NCI-H226 (cell line): Measurements from ENCODE around the gene OR56B1.

Experiments used
- DNase-seq: peaks from one replicate; pipeline ENCODE4 v3.0.0-alpha.2; 2015

The OR56B1 gene

DNA sequence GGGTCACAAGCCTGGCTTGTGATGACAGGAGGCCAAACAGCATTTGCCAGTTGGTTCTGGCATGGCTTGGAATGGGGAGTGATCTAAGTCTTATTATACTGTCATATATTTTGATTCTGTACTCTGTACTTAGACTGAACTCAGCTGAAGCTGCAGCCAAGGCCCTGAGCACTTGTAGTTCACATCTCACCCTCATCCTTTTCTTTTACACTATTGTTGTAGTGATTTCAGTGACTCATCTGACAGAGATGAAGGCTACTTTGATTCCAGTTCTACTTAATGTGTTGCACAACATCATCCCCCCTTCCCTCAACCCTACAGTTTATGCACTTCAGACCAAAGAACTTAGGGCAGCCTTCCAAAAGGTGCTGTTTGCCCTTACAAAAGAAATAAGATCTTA is 843 bp downstream of the OR56B1 start:
- peak; percentile 90 for DNase-seq

DNA sequence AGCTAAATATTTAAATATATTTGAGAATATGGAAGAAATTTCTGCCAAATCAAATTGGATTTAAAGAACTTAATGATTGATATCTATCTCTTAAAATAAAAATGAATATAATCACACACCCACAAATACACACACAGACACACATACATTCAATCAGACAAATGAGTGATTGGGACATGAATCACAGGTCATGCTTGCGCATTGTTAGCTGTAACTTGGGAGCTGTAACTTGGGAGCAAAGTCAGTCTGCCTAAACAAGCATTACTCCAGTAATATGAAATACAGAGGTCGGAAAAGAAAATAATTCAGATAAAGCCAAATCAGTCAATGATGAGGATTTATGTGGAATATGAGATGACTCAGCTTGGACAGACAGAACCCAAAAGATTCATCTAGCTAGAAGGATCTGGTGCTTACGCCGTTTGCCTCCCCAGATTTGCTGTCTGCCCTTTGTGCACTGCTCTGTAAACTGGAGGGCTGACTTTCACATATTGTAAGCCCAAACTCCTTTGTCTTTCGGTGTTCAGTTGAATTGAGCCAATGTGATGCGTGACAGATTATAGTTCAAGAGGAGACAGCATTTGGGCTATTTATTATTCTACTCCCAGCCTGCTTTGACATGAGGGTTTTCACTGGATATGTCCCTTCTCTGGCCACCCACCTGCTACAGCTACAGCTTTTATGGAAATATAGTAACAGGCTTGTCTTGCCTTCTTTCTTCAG is 1.6 kb downstream of the OR56B1 start:
- DNase-seq: peak; percentile 55

DNA sequence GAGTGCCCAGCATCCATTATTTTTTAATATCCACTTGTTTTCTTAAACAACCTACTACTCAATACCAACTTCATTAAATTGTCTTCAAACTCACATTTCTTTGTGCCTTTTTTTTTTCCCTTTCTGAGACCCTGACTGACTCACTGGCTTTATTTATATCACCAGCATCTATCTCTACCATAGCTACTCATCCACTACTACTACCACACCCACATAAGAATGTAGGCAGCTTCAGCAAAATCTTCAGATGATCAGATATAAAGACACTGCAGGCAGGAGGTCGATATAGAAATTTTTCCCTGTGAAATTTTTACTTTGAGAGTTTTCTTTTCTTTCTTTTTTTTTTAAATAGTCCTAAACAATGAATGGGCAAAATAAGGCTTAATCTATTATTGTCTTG is 2.2 kb downstream of the OR56B1 start:
- no peak for DNase-seq

DNA sequence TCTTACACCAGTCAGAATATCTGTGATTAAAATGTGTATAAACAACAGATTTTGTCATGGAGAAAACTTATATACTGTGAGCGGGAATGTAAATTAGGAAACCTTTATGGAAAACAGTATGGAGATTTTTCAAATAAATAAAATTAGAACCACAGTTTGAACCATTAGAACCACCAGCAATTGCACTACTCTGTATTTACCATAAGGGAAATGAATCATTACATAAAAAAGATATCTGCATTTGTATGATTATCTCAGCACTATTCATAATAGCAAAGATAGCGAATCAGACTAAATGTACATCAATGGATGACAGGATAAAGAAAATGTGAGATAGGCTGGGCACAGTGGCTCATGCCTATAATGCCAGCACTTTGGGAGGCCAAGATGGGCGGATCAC is 10.4 kb downstream of the OR56B1 start:
- no peak for DNase-seq

DNA sequence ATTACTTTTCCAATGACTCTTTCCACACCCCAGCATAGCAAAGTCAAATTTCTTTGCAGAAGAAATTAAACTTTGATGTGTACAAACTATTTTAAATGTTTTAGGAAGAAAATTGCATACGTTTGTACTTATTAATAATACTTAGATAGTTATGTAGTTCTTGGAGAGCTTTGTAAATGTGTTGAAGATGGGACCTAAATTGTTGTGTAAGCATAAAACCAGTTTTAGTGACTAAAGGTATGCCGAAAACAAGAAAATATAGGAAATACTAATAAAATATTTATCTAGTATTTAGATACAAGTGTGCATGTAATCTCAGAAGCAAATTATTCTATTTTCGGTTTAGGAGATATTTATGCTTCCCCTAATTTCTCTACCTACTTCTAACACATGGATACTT is 13.6 kb downstream of the OR56B1 start:
- no peak for DNase-seq

DNA sequence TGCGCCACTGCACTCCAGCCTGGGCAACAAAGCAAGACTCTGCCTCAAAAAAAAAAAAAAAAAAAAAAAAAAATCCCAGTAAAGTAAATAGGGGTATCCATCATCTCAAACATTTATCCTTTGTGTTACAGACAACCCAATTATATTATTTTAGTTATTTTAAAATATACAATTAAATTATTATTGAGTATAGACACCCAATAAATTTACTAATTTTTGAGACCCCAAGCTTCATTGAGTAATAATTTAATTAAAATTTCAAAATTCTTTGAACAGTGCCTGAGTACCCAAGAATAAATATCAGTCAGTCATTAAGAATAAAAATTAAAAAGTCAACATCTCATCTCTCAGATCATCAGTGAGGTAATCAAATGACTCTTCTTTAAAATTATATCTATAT is 17.7 kb downstream of the OR56B1 start, which contains the start of gene OR52N4:
TSS of gene OR52N4 (plus strand) at position 301 of the 400 bp plus-strand sequence. CDS start 498 bp downstream, outside the sequence.
- DNase-seq: no peak

DNA sequence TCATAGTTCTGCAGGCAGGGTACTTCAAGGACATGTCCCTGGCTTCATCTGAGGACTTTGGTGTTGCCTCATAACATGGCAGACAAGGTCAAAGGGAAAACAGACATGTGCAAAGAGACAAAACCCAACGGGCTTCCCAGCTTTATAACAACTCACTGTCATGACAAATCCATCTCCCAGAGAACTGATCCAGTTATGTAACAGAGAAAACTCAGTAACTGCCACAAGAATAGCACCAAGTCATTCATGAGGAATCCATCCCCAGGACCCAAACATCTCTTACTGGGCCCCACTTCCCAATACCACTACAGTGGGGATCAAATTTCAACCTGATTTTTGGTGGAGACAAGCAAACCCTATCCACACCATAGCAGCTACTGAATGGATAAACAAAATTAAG is 30.8 kb downstream of the OR56B1 start:
- DNase-seq: peak; percentile 51

DNA sequence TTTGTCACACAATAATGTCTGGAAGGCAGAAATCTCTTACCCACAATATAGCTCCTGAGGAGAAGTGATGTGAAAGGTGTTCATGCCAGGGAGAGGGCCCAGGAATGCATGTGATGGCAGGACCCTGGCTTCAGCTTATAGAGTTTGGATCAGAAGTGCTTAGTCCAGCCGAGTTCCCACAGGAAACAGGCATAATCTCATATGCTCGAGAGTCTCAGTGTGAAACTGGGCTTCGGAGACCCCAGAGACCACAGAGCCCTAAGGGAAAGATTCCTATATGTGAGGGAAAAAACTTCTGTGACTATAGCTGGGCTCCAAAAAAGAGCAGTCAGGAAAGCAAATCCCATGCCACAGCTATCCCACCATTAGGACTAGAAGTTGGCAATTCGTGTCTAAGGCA is 47.0 kb downstream of the OR56B1 start, which contains the start of gene OR52N5:
TSS of gene OR52N5 (minus strand) at position 101 of the 400 bp plus-strand sequence. CDS start 4,721 bp downstream, outside the sequence.
- DNase-seq: no peak
